Testis (tissue), 5 donors: ENCODE data around the gene COL15A1. TPM values are rescaled to one million over a fixed set of nuclear protein-coding genes. Genes with fewer than 3 reads are reported as not detected.

ENCODE experiments used
- DNase-seq: peaks from one replicate; pipeline ENCODE4 v3.0.0-alpha.2; 2019
- H3K27ac ChIP-seq, 2 donors: fragments of 200-600 bp; sonication (generic); one replicate each; pipeline ENCODE4 v1.5.1; 2019
- H3K27me3 ChIP-seq: fragments of 200-600 bp; sonication (generic); one replicate; pipeline ENCODE4 v1.5.1; 2019
- H3K36me3 ChIP-seq: fragments of 200-600 bp; sonication (generic); one replicate; pipeline ENCODE4 v1.5.1; 2017; ENCODE audit warnings: low read depth; ENCODE audit errors: missing control alignments
- H3K4me1 ChIP-seq: fragments of 200-600 bp; sonication (generic); one replicate; pipeline ENCODE4 v1.5.1; 2019
- H3K4me3 ChIP-seq, 2 donors: fragments of 200-600 bp; sonication (generic); one replicate each; pipeline ENCODE4 v1.5.1; 2017 to 2019
- H3K9me3 ChIP-seq: fragments of 200-600 bp; sonication (generic); one replicate; pipeline ENCODE4 v1.5.1; 2017
- CTCF ChIP-seq, 3 experiments: fragments of 450-650 bp in 2 of 3; fragments of 200-600 bp in 1 of 3; sonication (generic) in 1 of 3; IDR thresholded peaks; one replicate each; pipeline ENCODE4 v1.5.1; 2016 to 2019; ENCODE audit warnings: antibody characterized with exemption in 3 of 3, mild to moderate bottlenecking in 2 of 3, moderate library complexity in 1 of 3
- POLR2A ChIP-seq: fragments of 450-650 bp; IDR thresholded peaks from one replicate; pipeline ENCODE4 v1.6.1; 2017; ENCODE audit warnings: antibody characterized with exemption, mild to moderate bottlenecking, moderate library complexity
- WGBS, 2 donors: methylation state at CpG; one replicate each; pipeline ENCODE4 v1.1.5; 2018; 5-methylcytosine and 5-hydroxymethylcytosine counted together
- intact Hi-C: fragments of 100-400 bp; cut with DNase I; formaldehyde crosslinking; loops from one replicate; pipeline ENCODE4 v1.15.1; 2023; ENCODE audit warnings: low total_unique reads
- long read RNA-seq, 2 donors: transcript quantifications; one replicate each; lab custom pipeline, GENCODE V29; 2026
- polyA plus RNA-seq: library from polyadenylated mRNA; stranded (reverse); fragments of 350-450 nt; fragmentation: Illumina TruSeq; extraction: RNeasy Lipid Tissue Mini Kit (QIAGEN cat#74804); gene quantifications from one replicate; pipeline ENCODE4 v1.2.3, GENCODE V29; 2014; ENCODE audit warnings: low read depth, low replicate concordance; ENCODE audit not compliant: insufficient read depth
- total RNA-seq, 2 donors: library from RNA; depleted of rRNA; stranded (reverse); fragments of >200 nt; gene quantifications; one replicate each; pipeline ENCODE4 v1.2.3, GENCODE V29; 2016

The COL15A1 gene
- total RNA-seq (10 to 100 TPM; 37.2 to 55.5 TPM), polyA plus RNA-seq (49.4 TPM)
- long read RNA-seq, donor 1, full-length matches to known transcripts: 15 of 132 reads
- long read RNA-seq, donor 1, partial matches to known transcripts: 117 of 132 reads
- long read RNA-seq, donor 1, other reads (novel, unspliced or antisense): 0 of 132 reads
- long read RNA-seq, donor 2, full-length matches to known transcripts: 13 of 169 reads
- long read RNA-seq, donor 2, partial matches to known transcripts: 156 of 169 reads
- long read RNA-seq, donor 2, other reads (novel, unspliced or antisense): 0 of 169 reads

GRCh38 chr9:98943682-98944056 lies at the start of gene COL15A1:
COL15A1 (plus strand) TSS chr9:98943907; CDS start chr9:98944062, 155 bp downstream.
- no peaks in the 10 kb centered on the region for H3K27me3 ChIP-seq
- no peaks in the 10 kb centered on the region for H3K36me3 ChIP-seq
- intact Hi-C loops: no loop called here
- no peaks in the 10 kb centered on the region for H3K9me3 ChIP-seq
- peak within 1 kb of the TSS; percentile 52 to 84 for H3K27ac ChIP-seq
- DNase-seq: no peak
- peaks cover 4% of the 10 kb centered on the region for H3K4me1 ChIP-seq
- no peak for TF ChIP-seq CTCF (IDR thresholded peaks at IDR 0.05)
- no peak for TF ChIP-seq POLR2A
- WGBS, 2 donors: 0 to 1% methylated on average over 20 to 46 of the region's 58 CpGs
- H3K4me3 ChIP-seq: peak within 1 kb of the TSS; percentile 61 to 65

GRCh38 chr9:98894171-98894570 lies 49.5 kb upstream of the COL15A1 start:
- Histone ChIP-seq H3K36me3 (no peaks in the 10 kb centered on the region), H3K4me3 (no peak overlapping the region), H3K27me3 (no peaks in the 10 kb centered on the region), H3K9me3 (no peaks in the 10 kb centered on the region), H3K27ac (no peak overlapping the region), H3K4me1 (no peaks in the 10 kb centered on the region)
- TF ChIP-seq POLR2A (no peak), CTCF (IDR thresholded peaks at IDR 0.05) (no peak)
- intact Hi-C loops: no loop called here
- 80 to 83% methylated on average over 3 of the region's 3 CpGs for WGBS, 2 donors
- no peak for DNase-seq

- no peak for DNase-seq
- no peaks in the 10 kb centered on the region for H3K27me3 ChIP-seq
- H3K9me3 ChIP-seq: no peaks in the 10 kb centered on the region
- TF ChIP-seq POLR2A: no peak
- TF ChIP-seq CTCF (IDR thresholded peaks at IDR 0.05): no peak
- no peaks in the 10 kb centered on the region for H3K36me3 ChIP-seq
- intact Hi-C loops: no loop called here
- H3K4me3 ChIP-seq: no peak overlapping the region
- no peak overlapping the region for H3K27ac ChIP-seq
- 84 to 92% methylated on average over 3 of the region's 3 CpGs for WGBS, 2 donors
- no peaks in the 10 kb centered on the region for H3K4me1 ChIP-seq
Measured at GRCh38 chr9:98894761-98895160, 48.9 kb upstream of the COL15A1 start.

DNA sequence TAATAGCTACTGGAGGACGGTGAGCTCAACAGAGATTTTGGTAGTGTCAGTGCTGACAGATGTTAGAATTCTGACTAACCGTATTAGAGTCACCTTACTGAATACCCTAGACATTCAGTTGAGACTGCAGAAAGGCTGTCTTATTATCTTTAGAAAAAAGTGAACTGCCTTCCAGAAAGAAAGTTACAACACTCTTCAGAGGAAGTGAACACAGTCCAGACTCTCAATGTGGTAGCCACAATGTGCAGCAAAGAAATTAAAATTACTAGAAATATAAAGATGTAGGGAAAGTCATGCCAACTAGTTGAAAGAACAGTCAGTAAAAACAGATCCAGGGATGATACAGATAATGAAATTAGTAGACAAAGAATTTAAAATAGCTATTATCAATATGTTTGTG lies 47.1 kb upstream of the COL15A1 start:
- DNase-seq: no peak
- 96% methylated on average over 2 of the region's 2 CpGs for WGBS, 2 donors
- Histone ChIP-seq H3K36me3 (no peaks in the 10 kb centered on the region), H3K27me3 (no peaks in the 10 kb centered on the region), H3K4me3 (no peak overlapping the region), H3K27ac (no peak overlapping the region), H3K9me3 (no peaks in the 10 kb centered on the region), H3K4me1 (no peaks in the 10 kb centered on the region)
- TF ChIP-seq POLR2A: no peak
- no peak for TF ChIP-seq CTCF (IDR thresholded peaks at IDR 0.05)
- intact Hi-C loops: no loop called here

DNA sequence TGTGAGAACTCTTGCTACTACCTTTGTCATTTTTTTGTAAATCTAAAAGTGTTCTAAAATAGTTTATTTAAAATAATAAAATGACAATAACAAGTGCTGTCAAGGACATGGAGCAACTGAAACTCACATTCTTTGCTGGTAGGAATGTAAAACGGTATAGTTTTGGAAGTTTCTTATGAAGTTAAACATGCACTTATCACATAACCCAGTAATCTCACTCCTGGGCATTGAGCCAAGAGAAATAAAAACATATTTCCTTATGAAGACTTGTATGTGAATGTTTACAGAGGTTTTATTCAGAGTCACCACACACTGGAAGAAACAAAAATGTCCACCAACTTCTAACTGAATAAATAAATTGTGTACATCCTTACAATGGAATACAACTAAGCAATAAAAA lies 46.0 kb upstream of the COL15A1 start:
- Histone ChIP-seq H3K4me3 (no peak overlapping the region), H3K9me3 (no peaks in the 10 kb centered on the region), H3K27ac (no peak overlapping the region), H3K36me3 (no peaks in the 10 kb centered on the region), H3K4me1 (no peaks in the 10 kb centered on the region), H3K27me3 (no peaks in the 10 kb centered on the region)
- DNase-seq: no peak
- intact Hi-C loops: no loop called here
- 50 to 55% methylated on average over 1 of the region's 1 CpG for WGBS, 2 donors
- no peak for TF ChIP-seq CTCF (IDR thresholded peaks at IDR 0.05)
